LNCAP (cell line): ENCODE results near the gene POPDC3.

Source experiments
- TF ChIP-seq, protein P1 (sequence below): fragments of 450-650 bp; IDR thresholded peaks from 2 replicates; pipeline ENCODE4 v1.5.1; 2017; ENCODE audit warnings: mild to moderate bottlenecking

Gene POPDC3

GRCh38 chr6:105162377-105162776 is 17.4 kb downstream of the POPDC3 start:
- TF ChIP-seq, protein P1, sequence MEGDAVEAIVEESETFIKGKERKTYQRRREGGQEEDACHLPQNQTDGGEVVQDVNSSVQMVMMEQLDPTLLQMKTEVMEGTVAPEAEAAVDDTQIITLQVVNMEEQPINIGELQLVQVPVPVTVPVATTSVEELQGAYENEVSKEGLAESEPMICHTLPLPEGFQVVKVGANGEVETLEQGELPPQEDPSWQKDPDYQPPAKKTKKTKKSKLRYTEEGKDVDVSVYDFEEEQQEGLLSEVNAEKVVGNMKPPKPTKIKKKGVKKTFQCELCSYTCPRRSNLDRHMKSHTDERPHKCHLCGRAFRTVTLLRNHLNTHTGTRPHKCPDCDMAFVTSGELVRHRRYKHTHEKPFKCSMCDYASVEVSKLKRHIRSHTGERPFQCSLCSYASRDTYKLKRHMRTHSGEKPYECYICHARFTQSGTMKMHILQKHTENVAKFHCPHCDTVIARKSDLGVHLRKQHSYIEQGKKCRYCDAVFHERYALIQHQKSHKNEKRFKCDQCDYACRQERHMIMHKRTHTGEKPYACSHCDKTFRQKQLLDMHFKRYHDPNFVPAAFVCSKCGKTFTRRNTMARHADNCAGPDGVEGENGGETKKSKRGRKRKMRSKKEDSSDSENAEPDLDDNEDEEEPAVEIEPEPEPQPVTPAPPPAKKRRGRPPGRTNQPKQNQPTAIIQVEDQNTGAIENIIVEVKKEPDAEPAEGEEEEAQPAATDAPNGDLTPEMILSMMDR, result no peak

- TF ChIP-seq, protein P1, result no peak
Observed at GRCh38 chr6:105161421-105161820, 18.4 kb downstream of the POPDC3 start.

- TF ChIP-seq, protein P1, result no peak
Observed at GRCh38 chr6:105153676-105154075, 26.1 kb downstream of the POPDC3 start.

DNA sequence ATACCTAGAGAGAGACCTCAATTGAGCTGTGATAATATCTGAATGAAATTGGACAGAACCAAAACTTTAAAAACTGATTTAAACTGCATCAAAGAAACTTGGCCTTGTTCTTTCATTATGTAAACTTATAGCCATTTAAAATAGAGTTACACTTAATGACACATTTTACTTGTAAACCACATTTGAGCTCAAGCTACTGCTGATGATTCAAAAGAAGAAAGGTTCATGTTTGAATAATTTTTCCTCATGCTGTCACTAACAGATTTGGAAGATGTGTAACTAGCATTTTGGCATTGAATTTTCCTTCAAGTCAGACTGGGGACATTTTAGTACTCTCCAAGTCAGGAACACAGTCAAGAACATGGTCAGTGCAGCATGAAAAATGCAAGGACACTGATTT is 26.9 kb downstream of the POPDC3 start:
- TF ChIP-seq, protein P1, result no peak

- TF ChIP-seq, protein P1, result no peak
Observed at GRCh38 chr6:105151644-105152043, 28.2 kb downstream of the POPDC3 start.

- TF ChIP-seq, protein P1, result no peak
Observed at GRCh38 chr6:105138141-105138540, 41.7 kb downstream of the POPDC3 start.

DNA sequence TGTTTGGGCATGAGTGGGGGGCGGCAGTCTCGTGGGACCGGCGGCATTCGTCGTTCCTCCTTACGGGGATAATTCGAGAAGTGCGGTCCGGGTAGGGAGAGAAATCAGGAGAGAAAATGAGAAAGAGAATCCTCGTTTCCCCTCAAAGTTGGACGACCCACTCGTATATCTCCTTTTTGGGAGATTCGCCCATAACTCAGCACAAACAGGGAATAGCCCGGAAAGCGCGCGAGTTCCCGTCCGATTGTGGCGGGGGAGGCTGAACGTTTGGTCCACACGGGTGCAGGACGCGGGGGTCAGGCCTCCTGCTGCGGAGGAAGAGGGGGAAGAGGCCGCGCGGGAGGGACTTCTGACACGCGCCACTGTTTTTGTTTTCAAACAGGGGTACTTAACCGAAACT is 42.4 kb downstream of the POPDC3 start:
- TF ChIP-seq, protein P1, result no peak
